Neural cell (in vitro differentiated cells): Measurements from ENCODE around the gene LDLRAD4.

Experiments
- POLR2AphosphoS5 ChIP-seq: IDR thresholded peaks from 2 replicates; pipeline ENCODE4 v1.6.1; 2012
- RAD21 ChIP-seq: fragments of 450-650 bp; conservative IDR thresholded peaks from 2 replicates; pipeline ENCODE4 v1.6.1; 2014; ENCODE audit warnings: antibody characterized with exemption, mild to moderate bottlenecking, moderate library complexity
- TAF1 ChIP-seq: IDR thresholded peaks from 2 replicates; pipeline ENCODE4 v1.6.1; 2012; ENCODE audit warnings: low read depth
- TF ChIP-seq, protein P1 (sequence below): fragments of 450-650 bp; IDR thresholded peaks from 2 replicates; pipeline ENCODE4 v1.5.1; 2014; ENCODE audit warnings: antibody characterized with exemption, mild to moderate bottlenecking, moderate library complexity; ENCODE audit not compliant: poor library complexity, severe bottlenecking

GRCh38 chr18:13599031-13599430, 380.5 kb downstream of the LDLRAD4 start:
- TF ChIP-seq RAD21: no peak
- TF ChIP-seq, protein P1, sequence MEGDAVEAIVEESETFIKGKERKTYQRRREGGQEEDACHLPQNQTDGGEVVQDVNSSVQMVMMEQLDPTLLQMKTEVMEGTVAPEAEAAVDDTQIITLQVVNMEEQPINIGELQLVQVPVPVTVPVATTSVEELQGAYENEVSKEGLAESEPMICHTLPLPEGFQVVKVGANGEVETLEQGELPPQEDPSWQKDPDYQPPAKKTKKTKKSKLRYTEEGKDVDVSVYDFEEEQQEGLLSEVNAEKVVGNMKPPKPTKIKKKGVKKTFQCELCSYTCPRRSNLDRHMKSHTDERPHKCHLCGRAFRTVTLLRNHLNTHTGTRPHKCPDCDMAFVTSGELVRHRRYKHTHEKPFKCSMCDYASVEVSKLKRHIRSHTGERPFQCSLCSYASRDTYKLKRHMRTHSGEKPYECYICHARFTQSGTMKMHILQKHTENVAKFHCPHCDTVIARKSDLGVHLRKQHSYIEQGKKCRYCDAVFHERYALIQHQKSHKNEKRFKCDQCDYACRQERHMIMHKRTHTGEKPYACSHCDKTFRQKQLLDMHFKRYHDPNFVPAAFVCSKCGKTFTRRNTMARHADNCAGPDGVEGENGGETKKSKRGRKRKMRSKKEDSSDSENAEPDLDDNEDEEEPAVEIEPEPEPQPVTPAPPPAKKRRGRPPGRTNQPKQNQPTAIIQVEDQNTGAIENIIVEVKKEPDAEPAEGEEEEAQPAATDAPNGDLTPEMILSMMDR: no peak
- TF ChIP-seq TAF1: no peak
- no peak for TF ChIP-seq POLR2AphosphoS5
